Measurements from ENCODE around the gene HMGB4.

The HMGB4 gene, protein sequence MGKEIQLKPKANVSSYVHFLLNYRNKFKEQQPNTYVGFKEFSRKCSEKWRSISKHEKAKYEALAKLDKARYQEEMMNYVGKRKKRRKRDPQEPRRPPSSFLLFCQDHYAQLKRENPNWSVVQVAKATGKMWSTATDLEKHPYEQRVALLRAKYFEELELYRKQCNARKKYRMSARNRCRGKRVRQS

DNA sequence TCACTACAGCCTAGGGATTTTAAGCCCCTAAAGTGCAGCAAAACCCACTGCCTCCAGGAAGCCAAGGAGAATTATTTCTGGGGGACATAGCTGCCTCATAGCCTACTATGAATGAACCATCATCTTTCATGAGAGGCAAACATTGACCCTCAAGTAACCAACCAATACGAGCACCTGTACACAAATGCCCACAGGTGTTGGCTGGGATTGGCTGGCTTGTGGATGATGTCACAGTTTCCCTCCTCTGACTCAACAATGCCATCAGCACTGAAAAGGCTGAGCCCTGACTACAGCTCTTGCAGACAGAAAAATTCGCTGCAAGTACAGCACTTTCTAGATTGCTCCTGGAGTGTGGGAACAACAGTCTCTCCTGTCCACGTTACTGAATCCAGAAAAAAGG is at the start of gene HMGB4:
Gene HMGB4 (plus strand): TSS at position 301 of the 400 bp plus-strand sequence. CDS start 113 bp downstream, outside the sequence.
- DNase-seq (ENCODE audit: low read depth), result no peak

DNA sequence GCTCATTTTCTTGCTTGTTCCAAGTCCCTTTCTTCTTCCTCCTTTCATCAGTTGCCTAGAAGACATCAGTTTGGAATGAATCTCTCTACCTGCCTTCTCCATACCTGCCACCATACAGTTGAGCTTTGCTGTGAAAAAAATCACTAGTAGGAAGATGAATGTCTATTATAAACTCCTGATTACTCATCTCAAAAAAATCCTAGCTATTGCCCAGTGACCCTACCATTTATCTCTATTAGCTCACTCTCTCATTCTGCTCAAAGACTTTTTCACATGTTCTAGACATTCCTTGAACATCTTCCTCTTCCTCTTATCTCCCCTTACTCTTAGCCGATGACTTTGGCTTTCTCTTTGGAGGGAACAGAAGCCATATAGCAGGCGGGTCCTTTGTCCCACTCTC is 49.7 kb upstream of the HMGB4 start:
- DNase-seq (ENCODE audit: low read depth), result no peak

DNA sequence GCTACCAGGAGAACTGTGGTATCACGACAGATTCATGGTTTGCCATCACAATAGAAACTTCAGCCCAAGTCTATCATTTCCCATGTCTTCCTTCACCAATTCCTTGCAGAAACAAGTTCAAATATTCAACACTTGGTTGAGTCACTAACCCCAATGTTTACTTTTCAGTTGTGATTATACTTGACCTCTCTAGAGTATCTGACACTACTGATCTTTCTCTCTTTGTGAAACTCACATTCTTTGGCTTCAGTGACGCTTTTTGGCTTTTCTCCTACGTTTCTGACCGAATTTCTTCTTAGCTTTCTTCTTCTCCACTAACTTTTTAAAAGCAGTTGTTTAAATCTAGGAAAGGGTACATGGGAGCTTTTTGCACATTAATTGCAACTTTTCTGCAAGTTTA is 48.8 kb upstream of the HMGB4 start:
- no peak for DNase-seq (ENCODE audit: low read depth)

DNA sequence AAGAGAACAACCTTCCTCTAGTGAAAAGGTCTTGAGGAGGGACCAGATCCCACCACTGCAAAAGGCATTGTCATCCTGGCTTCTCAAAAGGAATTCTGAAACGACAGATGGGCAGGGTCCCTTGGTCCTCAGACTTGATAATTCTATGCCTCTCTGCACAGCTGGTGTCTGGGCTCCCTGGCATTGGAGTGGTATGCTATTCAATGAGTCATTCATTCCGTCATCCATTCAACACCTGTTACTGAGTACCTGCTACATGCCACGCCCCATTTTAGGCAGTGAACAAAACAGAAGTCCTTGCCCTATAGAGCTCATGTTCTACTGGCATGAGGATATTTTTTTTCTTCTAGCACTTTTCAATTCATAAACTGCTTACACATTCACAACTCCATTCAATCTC is 45.8 kb upstream of the HMGB4 start:
- DNase-seq (ENCODE audit: low read depth), result no peak

DNA sequence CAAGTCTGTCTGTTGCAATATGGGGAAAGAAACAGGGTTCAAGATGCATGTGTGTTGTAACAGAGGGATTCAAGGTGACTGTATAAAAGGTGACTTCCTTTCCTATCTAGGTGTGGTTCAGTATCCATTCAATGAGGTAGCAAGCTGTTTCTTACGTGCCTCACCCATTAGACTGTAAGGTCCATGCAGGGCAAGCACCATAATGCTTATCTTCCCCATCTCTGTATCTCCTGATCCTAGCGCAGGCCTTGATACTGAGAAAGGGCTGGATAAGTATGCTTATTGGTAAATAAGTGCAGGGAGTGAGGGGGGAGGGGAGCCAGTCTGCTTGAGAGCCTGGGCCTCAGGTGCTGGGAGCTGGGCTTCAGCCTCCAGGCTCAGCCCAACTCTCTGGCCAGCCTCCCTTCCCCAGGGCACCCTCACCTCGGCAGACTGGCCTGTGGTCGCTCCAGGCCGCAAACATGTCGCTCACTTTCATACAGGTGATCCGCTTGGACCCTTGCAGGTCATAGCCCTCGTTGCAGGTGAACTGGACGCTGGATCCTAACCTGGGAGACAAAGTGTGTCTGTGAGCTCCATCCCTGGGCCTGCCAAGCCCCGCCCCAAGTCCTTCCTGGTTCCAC is 44.5 kb upstream of the HMGB4 start:
- no peak for DNase-seq (ENCODE audit: low read depth)

DNA sequence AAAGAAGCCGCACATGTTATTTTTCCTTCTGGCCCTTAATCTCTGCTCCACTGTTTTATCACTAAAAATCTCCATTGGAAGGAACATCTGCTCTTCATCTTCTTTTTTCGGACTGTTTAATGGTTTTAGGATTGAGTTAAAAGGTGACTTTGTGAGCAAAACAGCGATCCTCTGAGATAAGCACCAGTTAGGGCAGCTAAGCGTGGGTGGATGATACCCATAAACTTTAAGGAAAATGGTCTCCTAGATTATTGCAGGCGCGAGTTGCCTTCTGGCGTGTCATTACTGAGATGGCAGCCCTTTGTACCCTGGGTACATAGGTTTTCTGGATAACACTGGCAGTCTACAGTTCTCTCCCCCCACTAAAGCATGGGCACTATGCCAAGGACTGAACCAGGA is 44.0 kb upstream of the HMGB4 start:
- no peak for DNase-seq (ENCODE audit: low read depth)

DNA sequence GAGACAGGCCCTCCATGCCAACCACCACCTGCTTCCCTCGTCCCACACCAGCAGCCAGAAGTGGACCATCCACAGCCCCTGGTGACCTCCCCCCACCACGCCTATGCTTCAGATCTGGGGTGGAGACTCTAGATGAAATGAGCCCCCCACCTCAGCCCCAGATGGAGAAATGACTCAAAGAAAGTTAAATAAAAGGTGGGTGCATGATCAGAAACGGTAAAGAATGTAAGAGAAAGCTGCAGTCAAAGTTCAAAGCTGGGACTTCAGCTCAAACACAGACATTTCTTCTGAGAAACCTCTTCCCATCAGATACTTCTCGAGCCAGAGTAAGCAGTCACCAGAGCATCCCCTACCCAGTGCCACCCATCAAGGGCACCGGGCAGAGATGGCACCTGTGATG is 43.1 kb upstream of the HMGB4 start:
- no peak for DNase-seq (ENCODE audit: low read depth)

DNA sequence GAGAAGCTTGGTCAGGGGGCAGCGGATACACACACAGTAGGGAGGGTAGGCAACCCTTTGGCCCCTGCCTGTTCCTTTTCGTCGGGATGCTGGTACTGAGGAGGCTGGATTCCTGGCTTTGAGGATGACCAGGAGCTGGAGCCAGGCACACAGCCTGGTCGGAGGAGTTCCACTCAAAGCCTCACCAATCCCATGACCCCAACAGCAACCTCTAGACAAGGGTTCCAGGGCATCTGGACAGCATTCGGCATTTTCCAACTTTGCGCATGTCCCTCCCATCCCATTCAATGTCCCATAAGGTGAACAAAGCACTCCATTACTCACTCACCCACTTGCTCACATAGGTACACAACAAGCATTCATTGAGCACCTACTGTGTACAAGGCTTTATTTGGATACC is 42.6 kb upstream of the HMGB4 start:
- no peak for DNase-seq (ENCODE audit: low read depth)

DNA sequence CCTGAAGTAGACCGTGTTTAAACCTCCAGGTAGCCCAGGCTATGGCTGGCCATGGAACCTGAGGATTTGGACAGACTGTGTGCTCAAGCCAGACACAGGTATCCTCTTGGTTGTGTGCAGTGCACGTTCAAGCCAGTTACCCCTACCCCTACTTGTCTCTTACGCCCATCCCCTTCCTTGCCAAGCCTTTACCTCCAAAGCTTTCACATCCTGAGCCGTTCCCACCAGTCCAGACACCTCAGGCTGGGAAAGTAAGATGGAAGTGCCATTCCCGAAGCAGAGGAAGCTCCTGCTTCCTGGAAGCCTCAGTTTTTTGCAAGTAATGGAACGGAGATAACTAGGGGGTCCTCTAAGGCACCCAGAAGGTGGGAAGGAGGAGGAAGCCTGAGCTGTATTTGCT is 41.5 kb upstream of the HMGB4 start:
- DNase-seq (ENCODE audit: low read depth), result no peak

DNA sequence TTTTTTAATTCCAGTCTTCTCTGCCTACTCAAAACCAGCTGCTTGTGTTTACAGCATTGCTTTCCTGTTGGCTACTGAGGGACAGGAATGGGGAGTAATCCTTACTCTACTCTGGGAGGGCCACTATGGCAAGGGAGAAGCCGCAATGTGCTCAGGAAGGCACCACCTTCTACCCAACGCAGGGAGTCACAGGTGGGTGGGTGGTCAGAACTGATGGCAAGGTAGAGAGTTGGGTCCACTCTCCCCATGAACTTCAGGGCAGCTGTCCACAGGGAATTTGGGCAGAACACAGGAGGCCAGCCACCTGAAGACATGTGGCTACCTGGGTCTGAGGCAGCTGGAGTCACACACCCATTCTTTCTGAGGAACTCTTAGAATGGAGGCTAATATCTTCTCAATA is 40.5 kb upstream of the HMGB4 start:
- DNase-seq (ENCODE audit: low read depth), result no peak

DNA sequence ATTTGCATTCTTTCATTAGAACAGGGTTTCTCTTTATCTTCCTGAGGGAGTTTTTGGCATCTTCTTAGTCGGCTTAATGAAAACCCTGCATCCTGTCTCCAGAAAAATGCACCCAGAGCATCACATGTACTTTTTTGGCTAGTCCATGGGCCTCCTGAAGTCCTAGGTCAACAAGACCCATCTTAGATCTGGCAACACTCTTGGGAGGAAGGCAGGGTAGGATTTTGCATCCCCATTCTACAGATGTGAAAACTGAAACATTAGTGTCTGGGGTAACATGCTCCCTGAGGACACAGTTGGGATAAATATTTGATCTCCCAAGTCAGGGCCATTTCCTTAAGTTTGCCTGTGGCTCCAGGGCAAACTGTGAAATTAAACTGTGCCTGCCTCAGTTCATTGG is 40.0 kb upstream of the HMGB4 start:
- no peak for DNase-seq (ENCODE audit: low read depth)

DNA sequence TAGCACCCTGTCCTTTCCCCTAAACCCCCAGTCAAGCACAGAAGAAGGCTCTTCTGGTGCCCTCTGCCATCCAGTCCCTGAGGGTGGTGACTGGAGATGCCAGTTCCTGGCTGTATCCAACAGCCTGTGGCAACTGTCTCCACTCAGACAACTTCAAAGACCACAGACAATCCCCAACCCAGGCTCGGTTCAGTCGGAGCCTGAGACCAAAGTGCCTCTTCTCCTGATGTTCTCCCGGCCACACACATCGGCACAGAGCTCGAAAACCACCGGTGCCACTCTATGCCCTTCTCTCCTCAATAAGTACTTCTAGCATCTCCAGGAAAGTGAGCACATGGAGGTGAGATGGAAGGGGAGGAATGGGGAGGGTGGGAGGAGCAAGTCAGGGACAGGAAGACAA is 39.6 kb upstream of the HMGB4 start:
- DNase-seq (ENCODE audit: low read depth), result no peak

DNA sequence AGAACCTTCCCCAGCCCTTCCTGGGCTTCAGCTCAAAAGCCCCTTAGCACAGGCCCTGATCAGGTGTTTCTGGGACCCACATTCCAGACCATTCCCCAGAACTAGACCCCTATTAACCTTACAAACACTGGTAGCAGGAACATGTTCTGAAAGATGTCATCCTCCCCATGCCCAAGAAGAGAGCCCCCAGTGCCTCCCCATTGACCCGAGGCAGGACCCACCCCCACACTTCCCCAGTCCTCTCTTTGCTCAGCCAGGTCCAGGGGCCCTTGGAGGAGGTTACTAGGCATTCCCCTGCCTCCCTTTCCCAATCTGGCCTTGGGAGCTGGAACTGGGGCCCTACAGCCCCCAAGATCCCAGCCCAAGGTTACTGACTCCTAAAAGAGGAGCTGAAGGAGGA is 38.9 kb upstream of the HMGB4 start:
- DNase-seq (ENCODE audit: low read depth), result no peak

DNA sequence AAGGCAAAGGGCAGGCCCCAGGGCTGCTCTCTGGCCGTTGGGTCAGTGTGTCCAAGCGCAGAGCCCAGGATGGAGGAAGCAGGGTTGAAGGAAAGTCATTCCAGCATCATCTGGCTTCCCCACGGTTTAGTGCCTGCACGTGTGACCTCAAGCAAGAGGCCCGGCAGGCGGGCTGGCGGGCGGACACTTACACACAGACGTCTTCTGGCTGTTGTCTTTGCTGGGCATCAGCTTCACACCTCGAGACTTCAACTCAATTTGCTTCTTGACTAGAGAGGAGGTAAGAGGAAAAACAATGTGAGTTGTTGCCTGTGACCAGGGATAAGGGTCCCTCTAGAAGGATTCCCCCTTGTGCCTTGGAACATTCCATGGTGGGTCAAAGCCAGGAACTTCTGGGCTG is 38.4 kb upstream of the HMGB4 start:
- DNase-seq (ENCODE audit: low read depth), result no peak

DNA sequence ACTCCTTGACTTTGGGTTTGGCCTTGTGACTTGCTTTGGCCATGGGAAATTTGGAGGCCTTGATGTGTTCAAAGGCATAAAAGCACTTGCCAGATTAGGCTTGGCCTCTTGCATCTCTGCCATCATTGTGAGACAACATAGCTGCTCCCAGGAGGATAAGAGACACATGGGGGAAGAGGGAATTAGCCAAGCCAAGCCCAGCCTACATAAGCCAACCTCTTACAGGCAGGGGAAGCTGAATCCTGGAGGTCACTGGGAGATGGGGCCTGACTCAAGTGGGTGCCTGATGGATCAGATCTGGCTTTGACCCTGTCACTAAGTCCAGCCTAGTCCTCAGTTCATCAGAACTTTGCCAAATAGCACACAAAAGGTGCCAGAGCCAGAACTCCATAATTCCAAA is 37.6 kb upstream of the HMGB4 start:
- no peak for DNase-seq (ENCODE audit: low read depth)

DNA sequence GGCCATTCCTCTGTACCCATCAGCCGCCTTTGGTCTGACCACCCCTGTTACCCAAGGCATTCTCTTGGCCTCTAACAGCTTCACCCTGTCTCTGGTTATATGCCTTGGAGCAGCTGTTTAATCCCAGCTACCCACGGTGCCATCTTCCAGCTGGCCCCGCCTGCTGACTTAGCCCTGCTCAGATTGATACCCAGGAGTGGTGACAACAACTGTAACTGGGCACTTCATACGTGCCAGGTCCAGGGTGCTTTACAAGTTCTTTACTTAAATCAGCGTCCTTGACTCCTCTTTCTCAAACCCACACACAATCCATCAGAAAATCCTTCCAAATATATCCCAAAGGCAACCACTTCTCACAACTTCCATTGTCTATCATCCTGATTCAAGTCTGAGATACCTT is 37.2 kb upstream of the HMGB4 start:
- DNase-seq (ENCODE audit: low read depth), result no peak

DNA sequence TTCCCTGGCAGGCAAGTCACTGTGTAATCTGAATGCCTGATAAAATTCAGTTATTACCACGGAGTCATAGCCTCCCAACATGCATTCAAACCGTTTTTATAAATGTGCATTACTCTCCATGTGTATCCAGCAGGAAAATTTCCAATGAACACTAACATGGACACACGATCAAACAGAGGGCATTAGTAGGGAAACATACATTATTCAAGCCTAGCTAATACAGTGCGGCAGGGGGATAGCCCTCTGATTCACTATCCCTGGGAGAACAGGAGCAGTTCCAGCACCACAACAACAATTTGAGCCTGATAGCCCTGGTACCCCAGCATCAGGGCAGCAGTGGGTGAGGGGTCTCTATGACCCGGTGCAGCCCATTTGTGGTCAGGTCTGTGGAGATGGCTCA is 35.8 kb upstream of the HMGB4 start:
- DNase-seq (ENCODE audit: low read depth), result no peak

DNA sequence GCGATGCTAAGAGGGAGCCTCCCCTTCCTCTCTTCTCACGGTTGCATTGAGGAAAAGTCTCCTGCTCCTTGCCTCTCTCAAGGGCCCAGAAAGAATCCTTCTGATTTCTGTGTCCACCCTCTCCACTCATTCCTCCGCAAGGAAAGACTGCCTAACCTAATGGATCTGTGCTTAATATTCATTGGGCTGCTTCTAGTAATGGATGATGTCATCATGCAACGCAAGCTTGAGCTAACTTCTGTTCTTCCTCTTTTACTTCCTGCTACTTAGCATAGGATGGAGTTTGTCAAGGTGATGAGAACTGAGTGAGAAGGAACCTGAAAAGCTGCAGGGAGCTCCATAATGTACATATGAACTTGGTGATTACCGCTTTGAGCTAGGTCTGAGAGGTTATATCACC is 35.2 kb upstream of the HMGB4 start:
- DNase-seq (ENCODE audit: low read depth), result no peak

DNA sequence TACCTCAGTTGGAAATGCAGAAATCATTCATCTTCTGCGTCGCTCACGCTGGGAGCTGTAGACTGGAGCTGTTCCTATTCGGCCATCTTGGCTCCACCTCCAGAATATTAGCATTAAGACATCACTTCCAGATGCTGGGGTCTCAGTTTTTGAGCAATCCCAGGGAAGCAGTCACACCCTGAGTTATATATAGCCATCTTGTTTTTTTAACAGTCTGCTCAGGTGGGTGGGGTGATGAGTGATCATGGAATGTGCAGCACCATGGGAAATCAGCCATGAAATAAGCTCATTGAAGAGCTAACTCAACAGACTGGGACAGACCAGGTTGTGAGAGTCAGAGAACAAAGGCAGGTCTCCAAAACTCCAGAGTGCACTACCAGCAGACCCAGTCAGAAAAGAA is 27.0 kb upstream of the HMGB4 start:
- DNase-seq (ENCODE audit: low read depth), result no peak

DNA sequence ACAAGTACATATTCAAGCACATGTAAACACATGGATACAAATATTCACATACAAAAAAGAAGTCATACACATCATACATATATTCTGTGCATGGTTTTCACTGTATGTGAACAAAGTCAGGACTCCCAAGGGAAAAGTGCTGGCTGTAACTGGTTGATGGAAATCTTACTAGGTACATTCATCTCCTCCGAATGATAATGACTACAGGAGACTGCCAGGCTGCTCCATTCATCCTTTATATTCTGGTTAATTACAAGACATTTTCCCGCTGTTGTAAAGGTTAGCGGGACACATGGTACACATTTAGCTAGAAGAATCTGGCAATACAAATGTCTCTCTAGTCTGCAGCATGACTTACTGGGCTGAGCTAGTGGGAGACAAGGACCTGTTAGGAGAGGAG is 26.2 kb upstream of the HMGB4 start:
- DNase-seq (ENCODE audit: low read depth), result no peak

DNA sequence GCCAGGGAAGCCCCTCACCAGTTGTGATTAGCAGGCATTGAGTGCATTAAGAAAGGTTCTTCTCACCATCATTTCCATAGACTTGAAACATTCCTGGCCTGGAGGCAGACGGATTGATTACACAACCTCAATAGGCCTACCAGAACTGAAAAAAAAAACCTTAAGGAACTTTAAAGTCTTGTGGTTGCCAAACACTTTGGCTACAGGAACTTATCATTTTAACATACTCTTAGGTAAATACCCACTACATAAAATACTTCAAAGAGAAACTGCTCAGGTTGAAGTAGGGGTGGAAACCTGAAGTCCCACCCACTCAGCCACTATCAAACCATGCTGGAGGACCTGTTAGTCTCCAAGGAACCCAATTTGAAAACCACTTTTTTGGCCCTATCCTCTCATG is 22.4 kb upstream of the HMGB4 start:
- DNase-seq (ENCODE audit: low read depth), result no peak

DNA sequence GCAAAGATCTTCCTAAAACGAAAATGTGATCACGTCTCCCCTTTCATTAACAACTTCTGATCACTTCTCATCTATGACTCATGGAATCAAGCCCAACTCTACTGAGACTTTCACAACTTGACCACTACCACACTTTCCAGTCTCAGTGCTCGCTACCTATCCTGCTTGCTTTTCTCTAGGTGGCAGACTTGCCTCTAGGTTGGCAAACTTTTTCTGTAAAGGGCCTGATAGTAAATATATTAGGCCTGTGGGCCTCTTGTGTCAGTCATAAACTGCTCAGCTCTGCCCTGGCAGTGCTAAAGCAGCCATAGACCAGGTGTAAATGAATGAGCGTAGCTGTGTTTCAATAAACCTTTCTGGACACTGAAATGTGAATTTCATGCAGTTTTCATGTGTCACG is 21.5 kb upstream of the HMGB4 start:
- DNase-seq (ENCODE audit: low read depth), result no peak

DNA sequence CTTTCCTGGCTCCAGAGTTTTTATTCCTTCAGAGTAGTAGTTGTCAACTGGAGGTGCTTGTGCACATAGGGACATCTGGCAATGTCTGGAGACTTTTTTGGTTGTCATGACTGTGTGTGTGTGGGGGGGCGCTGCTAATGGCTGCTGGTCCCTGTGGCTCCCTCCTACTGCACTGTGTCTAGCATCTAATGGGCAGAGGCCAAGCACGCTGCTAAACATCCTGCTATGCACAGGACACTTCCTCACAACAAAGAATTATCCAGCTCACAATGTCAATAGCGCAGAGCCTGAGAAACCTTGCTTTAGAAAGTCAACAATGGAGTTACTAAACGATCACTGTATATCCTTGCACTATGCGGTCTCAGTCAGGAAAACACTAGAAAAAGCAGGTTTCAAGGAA is 19.7 kb upstream of the HMGB4 start:
- no peak for DNase-seq (ENCODE audit: low read depth)

DNA sequence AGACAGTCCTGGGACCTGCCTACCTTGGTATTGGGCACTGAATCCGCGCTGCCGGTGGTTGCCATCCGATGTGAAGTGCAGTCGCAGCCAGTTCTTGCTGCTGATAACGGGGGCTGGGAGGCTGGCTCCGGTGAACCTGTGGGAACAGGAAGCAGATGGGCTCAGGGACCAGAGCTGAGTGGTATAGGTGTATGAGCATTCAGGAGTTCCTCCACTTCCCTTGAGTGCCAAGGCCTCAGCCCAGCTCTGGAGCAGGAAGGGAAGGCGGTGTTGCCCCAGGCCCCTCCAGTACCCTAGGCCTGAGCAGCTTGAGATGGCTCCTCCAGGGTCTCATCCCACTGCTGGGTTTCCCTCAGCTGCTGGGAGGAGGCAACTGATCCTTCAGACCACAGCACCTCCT is 17.0 kb upstream of the HMGB4 start:
- no peak for DNase-seq (ENCODE audit: low read depth)

All from stimulated activated CD8-positive, alpha-beta memory T cell treated with anti-CD3 and anti-CD28 coated beads, Interleukin-4, amount 100 ng/mL, for 24 hours (primary cell).